Myocyte (in vitro differentiated cells): ENCODE measurements around the gene DTD1. TPM values are rescaled to one million over a fixed set of nuclear protein-coding genes. Genes with fewer than 3 reads are reported as not detected.
A peak's percentile ranks its signal among the peaks of the same experiment; 100 is the strongest.
"Not testable (repeated sequence)": the region's sequence is repeated elsewhere in the genome, so short reads cannot be mapped to it uniquely, and the experiment has no call there.

Experiments
- DNase-seq: peaks from one replicate; pipeline ENCODE4 v3.0.0-alpha.2; 2012; ENCODE audit warnings: low read depth
- total RNA-seq: library from RNA; depleted of rRNA; stranded (reverse); fragments of >200 nt; gene quantifications from 2 replicates; pipeline ENCODE4 v1.2.3, GENCODE V29; 2014

DTD1 gene
- total RNA-seq, 1 donor from 2014 or later, result 25.1 TPM

DNA sequence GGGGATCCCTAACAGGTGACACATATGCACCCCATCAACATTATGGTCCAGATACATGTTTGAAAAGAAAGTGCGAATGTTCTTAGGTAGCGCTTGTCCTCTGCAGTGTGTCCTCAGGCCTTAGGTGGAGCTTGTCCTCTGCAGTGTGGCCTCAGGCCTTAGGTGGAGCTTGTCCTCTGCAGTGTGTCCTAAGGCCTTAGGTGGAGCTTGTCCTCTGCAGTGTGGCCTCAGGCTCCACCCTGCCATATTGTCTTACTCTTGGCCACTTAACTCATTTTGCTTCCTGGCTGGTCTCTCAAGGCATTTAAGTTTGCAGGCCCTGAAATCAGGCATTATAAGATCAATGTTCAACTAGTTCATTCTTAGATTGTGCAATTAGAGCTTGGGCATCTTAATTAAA lies 151.0 kb downstream of the DTD1 start:
- DNase-seq, result no peak

DNA sequence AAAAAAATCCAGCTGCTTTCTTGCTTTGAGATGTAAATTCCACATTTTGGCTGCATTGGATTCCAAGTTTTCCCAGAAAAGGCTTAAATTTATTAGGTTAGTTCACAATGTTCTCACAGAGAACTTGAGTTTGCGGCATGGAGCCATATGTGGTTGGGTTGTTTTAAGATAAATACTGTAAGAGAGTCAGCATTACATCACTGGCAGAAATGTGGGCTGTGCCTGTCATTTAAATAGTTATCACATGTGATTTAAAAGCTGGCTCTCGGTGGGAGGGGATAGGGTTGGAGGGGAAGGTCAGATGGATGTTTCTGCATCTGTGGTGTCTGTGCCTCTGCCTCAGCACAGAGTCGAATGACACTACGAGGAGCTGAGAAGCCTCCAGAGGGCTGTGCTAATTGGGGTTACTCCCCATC lies 151.9 kb downstream of the DTD1 start:
- peak; percentile 79 for DNase-seq

DNA sequence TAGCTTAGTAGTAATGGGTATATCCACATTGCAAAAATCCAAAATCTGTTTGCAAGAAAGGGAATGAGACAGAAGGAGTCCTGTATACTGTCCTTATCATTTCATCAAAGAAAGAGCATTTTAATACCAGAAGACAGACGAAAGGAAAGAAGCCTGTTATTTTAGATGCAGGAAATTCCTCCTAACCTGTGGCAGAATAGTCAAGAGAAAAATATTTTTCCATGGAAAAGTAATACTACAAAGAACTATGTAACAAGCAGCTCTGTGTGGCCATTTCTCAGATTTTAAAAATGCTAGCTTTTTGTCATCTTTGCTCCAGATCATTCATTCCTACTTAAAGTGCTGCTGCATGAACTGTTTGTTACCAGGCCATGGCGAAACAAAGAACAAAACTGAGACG lies 152.9 kb downstream of the DTD1 start:
- DNase-seq, result no peak

DNA sequence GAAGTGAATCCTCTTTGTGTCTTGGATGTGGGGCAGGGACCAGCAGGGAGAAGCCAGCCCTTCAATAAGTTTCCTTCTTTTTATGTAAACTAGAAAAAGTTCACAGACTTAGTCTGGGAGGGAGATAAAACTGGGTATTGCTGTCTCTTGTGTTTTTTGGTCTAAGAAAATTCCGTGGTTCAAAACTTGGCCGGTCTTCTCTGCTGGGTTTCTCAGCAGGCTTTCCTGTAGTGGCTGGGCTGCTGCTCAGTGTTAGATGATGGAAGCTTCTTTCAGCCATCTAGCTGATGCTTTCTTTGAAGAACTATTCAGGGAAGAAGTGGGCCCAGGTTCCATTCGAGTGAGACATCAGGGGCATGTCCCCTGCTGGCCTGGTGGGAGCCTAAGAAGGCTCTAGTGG lies 155.0 kb downstream of the DTD1 start:
- no peak for DNase-seq

DNA sequence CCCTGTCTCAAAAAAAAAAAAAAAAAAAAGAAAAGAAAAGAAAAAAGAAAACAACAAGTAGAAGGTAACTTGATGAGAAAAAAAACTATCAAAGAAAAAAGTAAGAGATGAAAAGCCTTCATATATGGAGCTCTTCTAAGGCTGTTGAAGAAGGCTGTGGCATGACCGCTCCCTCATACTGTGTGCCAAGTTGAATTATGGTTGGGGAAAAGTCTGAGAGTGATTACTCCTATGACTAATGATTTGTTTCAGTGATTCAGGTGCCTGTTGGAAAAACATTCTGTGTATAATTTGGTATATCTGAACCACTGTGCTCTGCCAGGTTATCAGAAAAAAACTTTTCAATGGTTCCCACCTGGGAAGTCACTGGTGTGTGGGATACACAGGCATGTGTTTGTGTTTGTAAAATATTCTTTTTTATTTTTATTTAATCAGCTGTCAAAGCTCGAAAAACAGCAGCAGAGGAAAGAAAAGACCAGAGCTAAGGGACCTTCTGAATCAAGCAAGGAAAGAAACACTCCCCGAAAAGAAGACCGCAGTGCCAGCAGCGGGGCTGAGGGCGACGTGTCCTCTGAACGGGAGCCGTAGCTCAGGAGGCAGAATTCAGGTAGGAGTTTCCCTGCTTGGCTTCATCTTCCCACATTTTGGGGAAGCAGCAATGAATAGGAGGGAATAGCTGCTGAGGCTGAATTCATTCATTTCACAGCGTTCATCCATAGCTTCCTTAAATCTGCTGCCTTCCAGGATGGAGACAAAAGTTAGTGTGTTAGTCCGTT lies 156.0 kb downstream of the DTD1 start:
- no peak for DNase-seq

DNA sequence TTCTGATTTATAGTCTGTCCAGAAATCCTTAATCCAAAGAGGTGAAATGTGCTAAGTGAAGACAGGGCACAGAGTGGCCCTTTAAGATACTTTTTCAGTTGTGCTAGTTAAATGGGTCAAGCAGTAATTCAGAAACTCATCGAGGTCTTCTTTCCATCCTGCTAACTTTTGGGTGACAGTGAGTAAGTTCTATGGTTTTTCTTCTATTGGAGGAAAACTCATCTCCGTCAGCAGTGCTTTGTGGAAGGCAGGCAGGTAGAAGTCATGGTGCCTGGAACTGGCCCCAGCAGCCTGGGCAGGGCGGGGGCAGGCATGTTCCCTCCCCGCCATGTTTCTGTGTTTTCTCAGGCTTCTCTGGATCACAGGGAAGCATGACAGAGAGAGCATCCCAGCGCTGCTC lies 159.2 kb downstream of the DTD1 start:
- no peak for DNase-seq

DNA sequence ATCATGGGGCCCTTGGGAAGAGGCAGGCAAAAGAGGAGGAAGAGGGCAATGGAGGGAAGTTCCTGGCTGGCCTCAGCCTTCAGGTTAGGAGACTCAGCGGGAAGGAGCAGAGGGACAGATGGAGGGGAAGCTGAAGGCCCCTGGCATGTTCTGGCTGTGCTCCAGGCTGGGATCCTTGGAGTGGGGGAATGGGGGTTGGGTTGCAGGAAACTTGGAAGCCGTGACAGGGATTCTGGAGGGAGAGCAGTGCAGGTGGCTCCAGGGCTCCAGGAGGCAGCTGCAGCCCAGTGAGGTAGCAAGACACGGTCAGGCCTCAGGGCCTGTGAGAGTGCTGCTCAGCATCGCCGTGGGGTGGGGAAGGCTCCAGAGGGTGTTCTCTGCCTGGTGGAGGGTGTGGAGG lies 161.1 kb downstream of the DTD1 start:
- DNase-seq, result no peak

DNA sequence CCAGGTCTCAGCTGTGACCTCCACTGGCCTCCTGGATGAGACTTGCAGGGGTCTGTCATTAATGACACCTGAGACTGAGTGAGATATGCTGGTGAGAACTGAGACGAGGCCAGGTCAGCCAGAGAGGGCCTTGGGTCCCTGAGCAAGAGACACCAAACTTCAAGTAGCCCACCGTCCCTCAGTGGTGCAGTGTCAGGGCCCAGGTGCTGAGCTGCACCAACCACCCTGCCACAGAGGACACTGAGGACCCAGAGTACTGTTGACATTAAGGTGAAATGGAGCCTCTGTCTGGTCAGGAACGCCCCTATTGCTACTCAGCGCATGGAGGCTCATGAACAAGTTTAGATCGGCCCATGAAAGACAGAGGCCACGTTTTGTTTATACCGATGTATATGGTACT lies 161.7 kb downstream of the DTD1 start:
- DNase-seq, result no peak

DNA sequence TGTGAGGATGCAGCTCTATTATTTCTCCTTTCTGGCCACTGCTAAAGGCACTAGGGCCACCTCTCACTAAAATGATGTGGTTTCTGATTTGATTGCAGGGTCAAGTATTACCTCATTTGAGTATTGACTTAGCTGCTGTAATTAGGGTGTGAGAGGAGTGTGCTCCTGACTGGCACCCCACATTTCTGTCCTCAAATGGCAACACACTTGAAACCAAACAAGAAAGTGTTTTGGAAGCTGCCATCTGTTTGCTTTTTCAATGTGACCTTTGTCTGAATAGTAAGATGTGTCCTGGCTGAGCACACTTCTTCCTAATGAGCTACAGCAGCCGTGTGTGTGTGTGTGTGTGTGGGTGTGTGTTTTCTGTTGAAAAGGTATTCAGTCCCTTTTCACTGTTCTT lies 162.9 kb downstream of the DTD1 start:
- no peak for DNase-seq

DNA sequence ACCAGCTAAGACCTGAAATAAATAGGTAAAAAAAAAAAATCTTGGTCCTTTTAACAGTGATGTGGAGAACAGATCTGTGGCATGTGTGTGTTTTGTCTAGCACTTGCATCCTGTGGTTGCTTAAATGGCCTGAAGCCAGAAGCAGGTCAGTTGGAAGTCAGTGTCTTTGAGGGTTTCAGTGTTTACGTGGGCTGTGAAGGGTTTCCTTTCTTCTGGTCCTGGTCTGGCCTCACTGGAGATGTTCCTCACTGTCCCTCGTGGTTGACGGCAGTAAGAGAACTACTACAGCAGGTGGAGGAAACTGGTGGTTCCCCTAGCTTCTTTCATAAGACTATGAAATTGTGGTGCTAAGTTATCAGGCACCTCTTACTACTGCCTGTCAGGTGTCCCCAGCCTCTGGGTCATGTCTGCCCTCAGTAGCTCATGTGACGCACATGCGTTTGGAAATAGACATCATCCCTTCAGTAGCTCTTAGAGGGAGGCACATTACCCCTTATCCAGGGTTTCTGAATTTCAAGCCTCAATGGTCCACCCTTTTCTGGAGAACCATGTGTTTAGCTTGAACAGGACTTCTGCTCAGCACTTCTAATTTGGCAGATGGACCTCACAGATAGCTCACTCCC lies 166.3 kb downstream of the DTD1 start:
- peak; percentile 22 for DNase-seq

DNA sequence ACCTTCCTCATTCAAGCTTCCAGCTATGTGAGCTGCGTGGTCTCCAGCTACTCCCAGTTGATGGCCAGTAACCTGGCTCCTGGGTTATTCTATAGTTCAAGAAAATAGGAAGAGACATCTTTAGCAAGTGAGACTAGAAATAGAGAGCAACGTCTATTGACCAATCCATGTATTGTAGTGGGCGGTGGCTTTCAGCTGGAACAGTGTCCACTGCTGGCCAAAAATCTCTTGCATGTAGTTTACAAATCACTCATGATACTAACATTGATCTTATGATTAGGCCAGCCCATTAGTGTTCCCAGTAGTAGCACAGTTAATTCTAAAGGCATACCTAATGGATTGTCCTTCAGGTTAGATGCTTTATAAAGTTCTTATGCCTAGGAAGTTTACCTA lies 166.8 kb downstream of the DTD1 start:
- no peak for DNase-seq

DNA sequence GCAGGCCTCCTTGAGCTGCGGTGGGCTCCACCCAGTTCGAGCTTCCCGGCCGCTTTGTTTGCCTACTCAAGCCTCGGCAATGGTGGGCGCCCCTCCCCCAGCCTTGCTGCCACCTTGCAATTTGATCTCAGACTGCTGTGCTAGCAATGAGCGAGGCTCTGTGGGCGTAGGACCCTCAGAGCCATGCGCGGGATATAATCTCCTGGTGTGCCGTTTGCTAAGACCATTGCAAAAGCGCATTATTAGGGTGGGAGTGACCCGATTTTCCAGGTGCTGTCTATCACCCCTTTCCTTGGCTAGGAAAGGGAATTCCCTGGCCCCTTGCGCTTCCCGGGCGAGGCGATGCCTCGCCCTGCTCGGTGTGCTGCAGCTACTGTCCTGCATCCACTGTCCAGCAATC lies 173.0 kb downstream of the DTD1 start:
- DNase-seq, result not testable (repeated sequence)

DNA sequence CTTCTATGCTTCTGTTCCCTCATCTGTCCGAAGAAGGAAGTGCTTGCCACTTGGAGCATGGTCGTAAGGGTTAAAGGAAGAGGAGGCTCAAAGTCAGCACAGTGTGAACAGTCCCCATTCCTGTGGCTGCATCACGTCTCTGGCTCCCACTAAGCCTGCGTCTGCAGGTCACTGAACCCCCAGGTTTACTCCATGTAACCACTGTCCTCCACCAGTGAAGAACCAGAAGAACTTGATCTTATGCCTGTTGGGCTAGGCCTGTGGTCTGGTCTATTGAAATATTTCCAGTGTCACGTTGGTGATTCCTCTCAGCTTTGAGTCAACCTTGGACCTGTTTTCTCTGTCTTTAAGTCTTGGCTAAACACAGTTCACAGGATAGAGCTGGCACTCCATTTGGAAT lies 179.8 kb downstream of the DTD1 start:
- DNase-seq, result no peak

DNA sequence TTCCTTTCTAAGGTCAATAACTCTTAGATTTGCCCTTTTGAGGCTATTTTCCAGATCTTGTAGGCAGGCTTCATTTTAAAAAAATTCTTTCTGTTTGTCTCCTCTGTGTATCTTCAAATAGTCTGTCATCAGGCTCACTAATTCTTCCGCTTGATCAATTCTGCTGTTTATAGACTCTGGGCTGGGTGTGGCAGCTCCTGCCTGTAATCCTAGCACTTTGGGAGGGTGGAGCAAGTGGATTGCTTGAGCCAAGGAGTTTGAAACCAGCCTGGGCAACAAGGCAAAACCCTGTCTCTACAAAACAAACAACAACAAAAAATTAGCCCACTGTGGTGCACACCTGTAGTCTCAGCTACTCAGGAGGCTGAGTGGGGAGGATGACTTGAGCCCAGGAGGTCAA lies 185.7 kb downstream of the DTD1 start:
- peak; percentile 10 for DNase-seq

DNA sequence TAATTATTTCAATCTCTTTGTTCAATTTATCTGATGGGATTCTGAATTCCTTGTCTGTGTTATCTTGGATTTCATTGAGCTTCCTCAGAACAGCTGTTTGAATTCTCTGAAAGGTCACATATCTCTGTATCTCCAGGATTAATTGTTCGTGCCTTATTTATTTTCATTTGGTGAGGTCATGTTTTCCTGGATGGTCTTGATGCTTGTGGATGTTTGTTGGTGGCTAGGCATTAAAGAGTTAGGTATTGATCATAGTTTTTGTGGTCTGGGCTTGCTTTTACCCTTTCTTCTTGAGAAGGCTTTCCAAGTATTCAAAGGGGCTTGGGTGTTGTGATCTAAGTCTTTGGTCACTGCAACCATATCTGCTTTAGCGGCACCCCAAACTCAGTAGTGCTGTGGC lies 186.4 kb downstream of the DTD1 start:
- peak; percentile 46 for DNase-seq

DNA sequence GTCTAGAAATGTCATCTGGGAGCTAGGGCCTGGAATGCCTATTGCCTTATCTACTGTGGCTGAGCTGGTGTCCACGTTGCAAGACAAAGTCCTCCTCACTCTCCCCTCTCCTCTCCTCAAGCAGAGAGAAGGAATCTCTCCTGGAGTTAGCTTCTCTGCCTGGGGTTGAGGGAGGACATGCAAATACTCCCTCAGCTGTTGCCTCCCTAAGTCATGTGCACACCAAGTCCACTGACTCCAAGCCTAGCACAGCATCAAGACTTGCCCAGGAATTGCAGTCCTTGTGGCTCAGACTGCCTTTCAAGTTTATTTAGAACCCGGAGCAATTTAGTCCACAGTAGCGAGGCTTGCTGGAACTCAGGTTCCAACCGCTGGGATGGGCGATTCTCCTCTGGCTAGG lies 187.8 kb downstream of the DTD1 start:
- DNase-seq, result peak; percentile 16

DNA sequence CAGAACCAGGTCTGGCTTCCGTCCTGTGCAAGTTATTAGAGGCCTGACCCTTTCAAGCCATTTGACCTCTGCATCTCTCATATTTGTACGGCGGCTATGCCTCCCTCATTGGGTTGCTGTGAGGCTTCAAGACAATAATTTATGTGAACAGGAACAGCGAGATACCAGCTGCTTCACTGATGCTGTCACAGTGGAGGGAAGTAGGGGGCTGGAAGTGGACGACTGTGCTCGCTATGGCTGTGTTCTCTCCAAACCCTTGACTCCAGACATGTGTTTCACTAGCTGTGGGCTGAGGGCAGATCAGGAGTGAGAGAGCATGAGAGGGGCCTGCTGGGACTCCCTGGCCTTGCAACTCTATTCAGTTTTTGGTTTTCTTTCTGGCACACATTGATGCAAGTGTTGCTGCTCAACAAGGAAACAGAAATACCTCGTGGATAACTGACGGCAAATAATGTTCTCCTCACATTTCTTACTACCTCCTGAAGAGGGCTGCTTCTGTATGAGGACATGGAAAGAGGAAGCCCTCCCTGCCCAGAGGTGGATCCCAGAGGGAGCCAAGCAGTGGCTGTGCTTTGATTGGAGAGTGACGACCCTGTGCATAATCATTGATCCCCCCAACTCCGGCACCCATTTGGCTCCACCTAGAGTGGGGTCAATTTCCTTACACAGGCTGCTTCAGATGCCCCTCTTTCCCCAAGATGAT lies 191.0 kb downstream of the DTD1 start:
- no peak for DNase-seq

DNA sequence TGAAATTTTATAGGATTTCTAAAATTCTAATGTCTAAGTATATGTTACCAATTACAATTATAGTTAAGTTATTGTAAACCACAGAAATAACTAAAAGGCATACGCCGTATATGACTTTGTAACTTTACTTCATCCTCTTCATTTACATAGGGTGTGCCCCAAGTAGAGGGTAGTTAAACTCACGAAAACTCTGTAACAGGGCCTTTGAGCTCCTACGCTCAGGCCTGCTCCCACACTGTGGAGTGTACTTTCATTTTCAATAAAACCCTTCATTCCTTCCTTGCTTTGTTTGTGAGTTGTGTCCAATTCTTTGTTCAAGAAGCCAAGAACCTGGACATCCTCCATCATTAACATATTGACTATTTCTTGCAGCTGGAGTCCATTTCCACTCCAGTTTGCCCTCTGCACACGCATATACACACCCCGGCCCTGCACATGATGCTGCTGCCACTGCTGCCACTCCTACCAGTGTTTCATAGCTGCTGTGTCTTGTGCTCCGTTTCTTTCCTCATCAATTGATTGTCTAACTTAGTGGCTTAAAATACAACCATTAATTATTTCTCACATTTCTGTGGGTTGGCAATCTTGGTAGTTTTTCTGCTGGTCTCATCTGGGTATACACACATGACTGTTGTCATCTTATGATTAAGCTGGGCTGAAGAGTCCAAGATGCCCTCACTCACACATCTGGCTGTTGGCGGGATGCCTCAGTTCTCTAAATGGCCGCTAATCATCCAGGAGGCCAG lies 192.7 kb downstream of the DTD1 start:
- no peak for DNase-seq

DNA sequence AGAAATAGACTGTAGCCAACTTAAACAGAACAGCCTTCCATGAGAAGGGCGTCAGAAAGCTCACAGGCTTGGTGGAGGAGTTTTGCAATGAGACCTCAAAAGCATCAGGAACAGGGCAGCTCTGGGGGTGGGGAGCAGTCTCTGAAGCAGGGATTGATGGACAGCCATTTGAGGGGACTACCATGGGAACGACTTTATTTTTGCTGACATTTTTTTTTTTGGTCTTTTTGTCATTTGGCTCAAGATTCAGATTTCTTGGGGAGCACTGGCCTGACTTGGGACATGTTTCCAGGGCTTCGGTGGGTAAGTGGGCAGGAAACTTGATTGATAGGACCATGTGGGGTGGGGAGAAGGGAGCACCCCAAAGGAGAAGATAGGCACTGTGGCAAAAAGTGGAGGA lies 193.7 kb downstream of the DTD1 start:
- DNase-seq, result no peak

DNA sequence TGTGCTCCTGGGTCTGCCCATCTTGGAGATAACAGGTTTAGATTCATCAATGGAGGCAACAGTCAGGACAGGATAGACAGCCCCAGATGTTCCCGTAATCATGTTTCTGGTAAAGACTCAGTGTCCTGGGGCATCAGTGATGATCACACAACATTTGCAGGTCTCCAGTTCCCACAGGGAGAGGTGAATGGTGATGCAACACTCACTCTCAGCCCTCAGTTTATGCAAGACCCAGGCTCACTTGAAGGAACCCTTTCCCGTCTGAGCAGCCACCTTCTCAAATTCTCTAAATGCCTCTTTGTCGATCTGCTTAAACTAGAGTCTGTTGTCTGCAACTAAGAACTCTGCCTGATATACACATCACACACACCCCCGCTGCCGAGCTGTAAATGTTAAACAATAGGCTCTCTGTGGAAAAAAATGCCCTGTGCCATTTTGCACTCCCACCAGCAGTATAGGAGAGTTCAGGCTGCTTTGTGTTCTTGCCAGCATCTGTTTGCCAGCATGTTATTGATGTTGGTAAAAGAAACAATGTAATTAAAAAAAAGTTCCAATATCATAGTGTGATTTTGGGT lies 195.6 kb downstream of the DTD1 start:
- DNase-seq, result no peak

DNA sequence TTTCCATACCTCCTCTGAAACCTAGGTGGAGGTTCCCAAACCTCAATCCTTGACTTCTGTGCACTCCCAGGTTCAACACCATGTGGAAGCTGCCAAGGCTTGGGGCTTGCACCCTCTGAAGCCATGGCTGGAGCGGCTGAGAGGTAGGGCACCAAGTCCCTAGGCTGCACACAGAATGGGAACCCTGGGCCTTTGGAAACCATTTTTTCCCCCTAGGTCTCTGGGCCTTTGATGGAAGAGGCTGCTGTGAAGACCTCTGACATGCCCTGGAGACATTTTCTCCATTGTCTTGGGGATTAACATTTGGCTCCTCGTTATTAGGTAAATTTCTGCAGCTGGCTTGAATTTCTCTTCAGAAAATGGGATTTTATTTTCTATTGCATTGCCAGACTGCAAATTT lies 199.2 kb downstream of the DTD1 start:
- not testable (repeated sequence) for DNase-seq
